ENCODE data around the gene HNRNPR.

GRCh38 chr1:23385119-23385621 lies 41.1 kb upstream of the HNRNPR start:
- TF ChIP-seq, protein P1, sequence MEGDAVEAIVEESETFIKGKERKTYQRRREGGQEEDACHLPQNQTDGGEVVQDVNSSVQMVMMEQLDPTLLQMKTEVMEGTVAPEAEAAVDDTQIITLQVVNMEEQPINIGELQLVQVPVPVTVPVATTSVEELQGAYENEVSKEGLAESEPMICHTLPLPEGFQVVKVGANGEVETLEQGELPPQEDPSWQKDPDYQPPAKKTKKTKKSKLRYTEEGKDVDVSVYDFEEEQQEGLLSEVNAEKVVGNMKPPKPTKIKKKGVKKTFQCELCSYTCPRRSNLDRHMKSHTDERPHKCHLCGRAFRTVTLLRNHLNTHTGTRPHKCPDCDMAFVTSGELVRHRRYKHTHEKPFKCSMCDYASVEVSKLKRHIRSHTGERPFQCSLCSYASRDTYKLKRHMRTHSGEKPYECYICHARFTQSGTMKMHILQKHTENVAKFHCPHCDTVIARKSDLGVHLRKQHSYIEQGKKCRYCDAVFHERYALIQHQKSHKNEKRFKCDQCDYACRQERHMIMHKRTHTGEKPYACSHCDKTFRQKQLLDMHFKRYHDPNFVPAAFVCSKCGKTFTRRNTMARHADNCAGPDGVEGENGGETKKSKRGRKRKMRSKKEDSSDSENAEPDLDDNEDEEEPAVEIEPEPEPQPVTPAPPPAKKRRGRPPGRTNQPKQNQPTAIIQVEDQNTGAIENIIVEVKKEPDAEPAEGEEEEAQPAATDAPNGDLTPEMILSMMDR (IDR thresholded peaks at IDR 0.05): no peak
- TF ChIP-seq EP300 (IDR thresholded peaks at IDR 0.05) (no peak), POLR2A (IDR thresholded peaks at IDR 0.05; ENCODE audit: low read depth) (no peak), POLR2AphosphoS5 (IDR thresholded peaks at IDR 0.05) (no peak)
